Endodermal cell (in vitro differentiated cells): Measurements from ENCODE around the gene PTPN21. TPM values are rescaled to one million over a fixed set of nuclear protein-coding genes. Genes with fewer than 3 reads are reported as not detected.

Experiments used
- DNase-seq: peaks from one replicate; pipeline ENCODE4 v3.0.0-alpha.2; 2017
- H3K27ac ChIP-seq: 2 replicates; pipeline ENCODE4 v1.5.1; 2013; ENCODE audit warnings: mild to moderate bottlenecking, low read depth, low read length, moderate library complexity
- H3K27me3 ChIP-seq: 2 replicates; pipeline ENCODE4 v1.6.1; 2013; ENCODE audit warnings: mild to moderate bottlenecking, low read length, moderate library complexity; ENCODE audit not compliant: insufficient read depth, control insufficient read depth, poor library complexity, severe bottlenecking
- H3K36me3 ChIP-seq: 2 replicates; pipeline ENCODE4 v1.7.0; 2013; ENCODE audit warnings: mild to moderate bottlenecking, low read length, moderate library complexity; ENCODE audit not compliant: control insufficient read depth, insufficient read depth
- H3K4me1 ChIP-seq: one replicate; pipeline ENCODE4 v1.7.0; 2013; ENCODE audit warnings: low read length; ENCODE audit not compliant: control insufficient read depth, insufficient read depth
- H3K4me3 ChIP-seq: 2 replicates; pipeline ENCODE4 v1.5.1; 2013; ENCODE audit warnings: mild to moderate bottlenecking, low read length, moderate library complexity
- H3K9ac ChIP-seq: 2 replicates; pipeline ENCODE4 v1.6.1; 2013; ENCODE audit warnings: mild to moderate bottlenecking, low read length, moderate library complexity; ENCODE audit not compliant: poor library complexity, severe bottlenecking; ENCODE audit errors: extremely low read depth
- H3K9me3 ChIP-seq: 2 replicates; pipeline ENCODE4 v1.6.1; 2013; ENCODE audit warnings: mild to moderate bottlenecking, low read length, moderate library complexity; ENCODE audit not compliant: control insufficient read depth
- H3K27ac Mint-ChIP-seq: 2 replicates; pipeline ENCODE4 v1.8.0; 2020; ENCODE audit warnings: mixed read lengths
- H3K27me3 Mint-ChIP-seq: 2 replicates; pipeline ENCODE4 v1.8.0; 2021; ENCODE audit warnings: mild to moderate bottlenecking, mixed read lengths; ENCODE audit not compliant: insufficient read depth
- H3K36me3 Mint-ChIP-seq: 2 replicates; pipeline ENCODE4 v1.8.0; 2020; ENCODE audit warnings: low read depth, mixed read lengths
- H3K4me1 Mint-ChIP-seq: 2 replicates; pipeline ENCODE4 v1.8.0; 2020; ENCODE audit warnings: mixed read lengths
- H3K4me3 Mint-ChIP-seq: 2 replicates; pipeline ENCODE4 v1.8.0; 2020; ENCODE audit warnings: mild to moderate bottlenecking, moderate library complexity, mixed read lengths
- H3K9me3 Mint-ChIP-seq: 2 replicates; pipeline ENCODE4 v1.8.0; 2020; ENCODE audit warnings: mild to moderate bottlenecking, mixed read lengths
- CTCF ChIP-seq: fragments of 200-600 bp; sonication (generic); conservative IDR thresholded peaks from 2 replicates; pipeline ENCODE4 v1.5.0; 2021; ENCODE audit warnings: antibody characterized with exemption, mild to moderate bottlenecking
- WGBS, 2 experiments: methylation state at CpG; one replicate each; pipeline versions ENCODE4 v1.1.5 to v1.1.7; 2013; ENCODE audit warnings: missing lambda C conversion rate in 2 of 2, mixed read lengths in 1 of 2; ENCODE audit not compliant: insufficient coverage in 1 of 2, insufficient read length in 1 of 2; 5-methylcytosine and 5-hydroxymethylcytosine counted together
- total RNA-seq, 2 donors: library from RNA; stranded (reverse); fragmentation: NEBNext Ultra II Directional in 1 of 2; extraction: Animal tissue kit (Norgen Biotek cat#: 25700) in 1 of 2; gene quantifications; 2 replicates in 1 of 2; 3 replicates in 1 of 2; pipeline ENCODE4 v1.2.1, GENCODE V29; 2021

The PTPN21 gene
- total RNA-seq, 2 donors from 2014 or later: 23.8 to 45.5 TPM

- no peak for DNase-seq
- Histone ChIP-seq H3K9me3 (no peaks in the 10 kb centered on the region), H3K9ac (no peak overlapping the region), H3K4me1 (no peaks in the 10 kb centered on the region), H3K27ac (no peak overlapping the region), H3K27me3 (no peaks in the 10 kb centered on the region), H3K36me3 (peaks cover 83% of the 10 kb centered on the region), H3K4me3 (no peak overlapping the region)
- H3K4me1 Mint-ChIP-seq: no peaks in the 10 kb centered on the region
- H3K9me3 Mint-ChIP-seq: no peaks in the 10 kb centered on the region
- TF ChIP-seq CTCF: no peak
- H3K27ac Mint-ChIP-seq: no peak overlapping the region
- H3K27me3 Mint-ChIP-seq: no peaks in the 10 kb centered on the region
- WGBS, 2 experiments: 96 to 100% methylated on average over 2 to 3 of the region's 3 CpGs
- no peak overlapping the region for H3K4me3 Mint-ChIP-seq
- H3K36me3 Mint-ChIP-seq: peaks cover 45% of the 10 kb centered on the region
Measured at GRCh38 chr14:88545256-88545655, 9.6 kb downstream of the PTPN21 start.

DNA sequence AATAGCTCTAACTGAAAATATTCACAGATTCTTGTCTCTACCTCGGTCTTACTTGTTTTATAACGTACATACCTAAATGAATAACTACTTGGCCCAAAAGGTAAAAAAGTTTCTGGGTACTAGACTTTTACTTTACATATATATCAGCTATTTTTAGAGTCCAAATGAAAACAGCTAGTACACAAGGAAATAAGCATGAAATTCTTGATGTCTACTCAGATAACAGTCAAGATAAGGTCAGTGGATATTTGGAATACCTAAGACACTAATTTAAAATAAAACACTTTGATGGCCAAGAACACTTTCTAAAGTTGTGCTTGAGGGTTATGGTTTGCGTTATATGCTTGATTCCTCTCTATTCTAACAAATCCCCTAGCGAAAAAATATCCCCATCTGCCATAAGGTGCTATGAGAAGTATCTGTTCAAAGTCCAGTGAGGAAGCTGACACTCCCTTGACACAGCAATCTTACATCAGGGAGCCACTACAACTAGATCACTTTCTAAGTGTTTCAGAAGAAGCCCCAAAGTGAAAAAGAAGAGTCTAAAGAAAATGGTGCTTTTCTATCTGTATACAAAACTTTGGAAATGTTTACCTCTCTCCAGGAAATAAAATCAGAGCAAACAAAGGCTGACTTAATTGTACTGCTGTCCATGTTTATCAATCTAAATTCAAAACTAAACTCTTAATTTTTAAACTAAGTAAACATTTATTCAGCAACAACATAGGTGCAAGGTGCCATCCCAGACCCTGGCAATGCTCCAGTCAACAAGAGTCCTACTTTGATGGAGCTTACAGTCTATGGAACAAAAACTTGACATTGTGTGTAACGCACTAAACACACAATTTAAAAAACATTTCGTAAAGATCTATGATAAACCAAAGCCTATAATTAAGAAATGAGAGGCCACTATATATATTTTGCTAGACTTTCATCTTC, 11.7 kb downstream of the PTPN21 start:
- Mint-ChIP-seq H3K27ac (no peak overlapping the region), H3K27me3 (no peaks in the 10 kb centered on the region), H3K36me3 (peaks cover 39% of the 10 kb centered on the region), H3K4me1 (no peaks in the 10 kb centered on the region), H3K4me3 (no peak overlapping the region), H3K9me3 (no peaks in the 10 kb centered on the region)
- TF ChIP-seq CTCF: no peak
- no peak overlapping the region for H3K27ac ChIP-seq
- H3K9ac ChIP-seq: no peak overlapping the region
- no peaks in the 10 kb centered on the region for H3K27me3 ChIP-seq
- DNase-seq: no peak
- no peaks in the 10 kb centered on the region for H3K4me1 ChIP-seq
- peaks cover 81% of the 10 kb centered on the region for H3K36me3 ChIP-seq
- no peak overlapping the region for H3K4me3 ChIP-seq
- no peaks in the 10 kb centered on the region for H3K9me3 ChIP-seq
- WGBS, 2 experiments: 92 to 100% methylated on average over 4 to 6 of the region's 6 CpGs

DNA sequence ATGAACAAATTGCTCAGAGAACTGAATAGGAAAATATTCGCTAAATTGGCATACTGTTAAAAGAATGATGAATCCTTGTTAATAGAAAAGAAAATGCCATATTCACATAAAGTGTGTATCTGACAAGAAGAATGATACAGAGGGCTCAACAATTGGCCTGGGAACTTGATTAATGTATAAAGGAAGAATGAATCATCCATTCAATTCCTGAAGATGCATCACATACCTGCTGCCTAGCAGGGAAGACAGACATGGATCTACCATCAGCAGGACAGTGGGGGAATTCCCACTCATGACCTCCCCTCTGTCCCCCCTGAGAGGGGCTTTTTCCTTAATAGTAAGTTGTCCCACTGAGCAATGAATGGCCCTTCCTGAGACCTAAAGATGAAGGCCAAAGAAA, 13.5 kb downstream of the PTPN21 start:
- Histone ChIP-seq H3K27ac (no peak overlapping the region), H3K9ac (no peak overlapping the region), H3K27me3 (no peaks in the 10 kb centered on the region), H3K4me1 (no peaks in the 10 kb centered on the region), H3K36me3 (peaks cover 75% of the 10 kb centered on the region), H3K4me3 (no peak overlapping the region), H3K9me3 (no peaks in the 10 kb centered on the region)
- H3K9me3 Mint-ChIP-seq: no peaks in the 10 kb centered on the region
- H3K27me3 Mint-ChIP-seq: no peaks in the 10 kb centered on the region
- no peaks in the 10 kb centered on the region for H3K4me1 Mint-ChIP-seq
- DNase-seq: no peak
- no peak overlapping the region for H3K27ac Mint-ChIP-seq
- TF ChIP-seq CTCF: no peak
- WGBS, 2 experiments: 50 to 60% methylated on average over 1 of the region's 1 CpG
- H3K4me3 Mint-ChIP-seq: no peak overlapping the region
- H3K36me3 Mint-ChIP-seq: peaks cover 29% of the 10 kb centered on the region
